Measurements from ENCODE around the gene KCNQ1.

- TF ChIP-seq EZH2phosphoT487 (conservative IDR thresholded peaks at IDR 0.05; ENCODE audit: low read length) (no peak), CTCF (IDR thresholded peaks at IDR 0.05; ENCODE audit: insufficient read depth, low read length, poor library complexity, severe bottlenecking) (peak; percentile 84)
Observed at GRCh38 chr11:2420502-2421225, 24.1 kb upstream of the KCNQ1 start.
